Tibial nerve (tissue), 4 donors: ENCODE results near the gene TBXAS1.

Experiments
- EP300 ChIP-seq, 2 donors: sonication (generic); formaldehyde crosslinking; IDR thresholded peaks; one replicate each; pipeline ENCODE4 v1.6.1; 2017; ENCODE audit warnings: antibody characterized with exemption in 2 of 2, mild to moderate bottlenecking in 1 of 2
- TF ChIP-seq, protein P1 (sequence below), 5 experiments: fragments of 200-600 bp in 3 of 5; fragments of 450-650 bp in 2 of 5; sonication (generic) in 3 of 5; IDR thresholded peaks; one replicate each; pipeline ENCODE4 v1.5.1; 2016 to 2019; ENCODE audit warnings: antibody characterized with exemption in 5 of 5, mild to moderate bottlenecking in 3 of 5, moderate library complexity in 2 of 5

- TF ChIP-seq, protein P1, sequence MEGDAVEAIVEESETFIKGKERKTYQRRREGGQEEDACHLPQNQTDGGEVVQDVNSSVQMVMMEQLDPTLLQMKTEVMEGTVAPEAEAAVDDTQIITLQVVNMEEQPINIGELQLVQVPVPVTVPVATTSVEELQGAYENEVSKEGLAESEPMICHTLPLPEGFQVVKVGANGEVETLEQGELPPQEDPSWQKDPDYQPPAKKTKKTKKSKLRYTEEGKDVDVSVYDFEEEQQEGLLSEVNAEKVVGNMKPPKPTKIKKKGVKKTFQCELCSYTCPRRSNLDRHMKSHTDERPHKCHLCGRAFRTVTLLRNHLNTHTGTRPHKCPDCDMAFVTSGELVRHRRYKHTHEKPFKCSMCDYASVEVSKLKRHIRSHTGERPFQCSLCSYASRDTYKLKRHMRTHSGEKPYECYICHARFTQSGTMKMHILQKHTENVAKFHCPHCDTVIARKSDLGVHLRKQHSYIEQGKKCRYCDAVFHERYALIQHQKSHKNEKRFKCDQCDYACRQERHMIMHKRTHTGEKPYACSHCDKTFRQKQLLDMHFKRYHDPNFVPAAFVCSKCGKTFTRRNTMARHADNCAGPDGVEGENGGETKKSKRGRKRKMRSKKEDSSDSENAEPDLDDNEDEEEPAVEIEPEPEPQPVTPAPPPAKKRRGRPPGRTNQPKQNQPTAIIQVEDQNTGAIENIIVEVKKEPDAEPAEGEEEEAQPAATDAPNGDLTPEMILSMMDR (IDR thresholded peaks at IDR 0.05), result no peak
- no peak for TF ChIP-seq EP300 (IDR thresholded peaks at IDR 0.05)
These were observed 64.9 kb downstream of the TBXAS1 start for GRCh38 chr7:139893999-139894398.
